ENCODE data around the gene ANKRD9. TPM values are rescaled to one million over a fixed set of nuclear protein-coding genes. Genes with fewer than 3 reads are reported as not detected.

ANKRD9 gene
- total and polyA plus RNA-seq, 2 donors (not counting 1 experiment from before 2014, with no cell fraction given): 2.7 to 22.0 TPM

GRCh38 chr14:102514987-102515733 is 5.6 kb upstream of the ANKRD9 start:
- no peak overlapping the region for H3K9ac ChIP-seq (ENCODE audit: insufficient read depth, low read length)
- H2AFZ ChIP-seq (ENCODE audit: low read length): no peak overlapping the region
- no peak overlapping the region for H3K27ac ChIP-seq (ENCODE audit: insufficient read depth, low read length)
- H3K4me1 ChIP-seq (ENCODE audit: control insufficient read depth, extremely low read depth, insufficient read depth, low read length): peaks cover 2% of the 10 kb centered on the region
- H3K4me3 ChIP-seq (replicated peaks in 1 of 4; ENCODE audit: control extremely low read depth in 1 of 4, insufficient read depth in 1 of 4, low read depth in 3 of 4, low read length in 4 of 4): no peak overlapping the region
- TF ChIP-seq CTCF (conservative IDR thresholded peaks at IDR 0.05 in 1 of 2, IDR thresholded peaks at IDR 0.05 in 1 of 2; ENCODE audit: low read depth in 1 of 2, low read length in 2 of 2) (no peak), EZH2 (IDR thresholded peaks at IDR 0.05; ENCODE audit: low read length, missing control alignments) (no peak)
- H3K79me2 ChIP-seq (ENCODE audit: control insufficient read depth, insufficient read depth, low read length): no peaks in the 10 kb centered on the region
- H3K27me3 ChIP-seq (ENCODE audit: control insufficient read depth, insufficient read depth, low read length): no peaks in the 10 kb centered on the region
- H4K20me1 ChIP-seq (ENCODE audit: control insufficient read depth, extremely low read depth, insufficient read depth, low read length): no peaks in the 10 kb centered on the region
- no peak overlapping the region for H3K4me2 ChIP-seq (ENCODE audit: extremely low read depth, insufficient read depth, low read length)
- H3K36me3 ChIP-seq (ENCODE audit: control insufficient read depth, insufficient read depth, low read length): no peaks in the 10 kb centered on the region
- no peak for DNase-seq (ENCODE audit: low read depth in 2 of 2)
- H3K9me3 ChIP-seq (ENCODE audit: control insufficient read depth, insufficient read depth, low read depth, low read length): no peaks in the 10 kb centered on the region

- no peak for DNase-seq (ENCODE audit: low read depth in 2 of 2)
- no peaks in the 10 kb centered on the region for H3K27me3 ChIP-seq (ENCODE audit: control insufficient read depth, insufficient read depth, low read length)
Measured at GRCh38 chr14:102513899-102514772, 4.6 kb upstream of the ANKRD9 start.

More at GRCh38 chr14:102513899-102514772, 4.6 kb upstream of the ANKRD9 start:
- Histone ChIP-seq H3K4me3 (replicated peaks in 1 of 4; ENCODE audit: control extremely low read depth in 1 of 4, insufficient read depth in 1 of 4, low read depth in 3 of 4, low read length in 4 of 4) (no peak overlapping the region), H3K9ac (ENCODE audit: insufficient read depth, low read length) (no peak overlapping the region), H4K20me1 (ENCODE audit: control insufficient read depth, extremely low read depth, insufficient read depth, low read length) (no peaks in the 10 kb centered on the region), H3K4me2 (ENCODE audit: extremely low read depth, insufficient read depth, low read length) (no peak overlapping the region), H2AFZ (ENCODE audit: low read length) (no peak overlapping the region), H3K27ac (ENCODE audit: insufficient read depth, low read length) (no peak overlapping the region), H3K79me2 (ENCODE audit: control insufficient read depth, insufficient read depth, low read length) (no peaks in the 10 kb centered on the region), H3K4me1 (ENCODE audit: control insufficient read depth, extremely low read depth, insufficient read depth, low read length) (peaks cover 4% of the 10 kb centered on the region), H3K36me3 (ENCODE audit: control insufficient read depth, insufficient read depth, low read length) (no peaks in the 10 kb centered on the region), H3K9me3 (ENCODE audit: control insufficient read depth, insufficient read depth, low read depth, low read length) (no peaks in the 10 kb centered on the region)
- TF ChIP-seq EZH2 (IDR thresholded peaks at IDR 0.05; ENCODE audit: low read length, missing control alignments) (no peak), CTCF (conservative IDR thresholded peaks at IDR 0.05 in 1 of 2, IDR thresholded peaks at IDR 0.05 in 1 of 2; ENCODE audit: low read depth in 1 of 2, low read length in 2 of 2) (no peak)

Measured in fibroblast of lung (primary cell).